ENCODE data around the gene RCOR2. TPM values are rescaled to one million over a fixed set of nuclear protein-coding genes. Genes with fewer than 3 reads are reported as not detected.

RCOR2 gene
- total and polyA plus RNA-seq, 2 of the 13 experiments (the other 11 are each of a cell fraction or from before 2014, with no cell fraction given): 8.3 to 8.5 TPM

DNA sequence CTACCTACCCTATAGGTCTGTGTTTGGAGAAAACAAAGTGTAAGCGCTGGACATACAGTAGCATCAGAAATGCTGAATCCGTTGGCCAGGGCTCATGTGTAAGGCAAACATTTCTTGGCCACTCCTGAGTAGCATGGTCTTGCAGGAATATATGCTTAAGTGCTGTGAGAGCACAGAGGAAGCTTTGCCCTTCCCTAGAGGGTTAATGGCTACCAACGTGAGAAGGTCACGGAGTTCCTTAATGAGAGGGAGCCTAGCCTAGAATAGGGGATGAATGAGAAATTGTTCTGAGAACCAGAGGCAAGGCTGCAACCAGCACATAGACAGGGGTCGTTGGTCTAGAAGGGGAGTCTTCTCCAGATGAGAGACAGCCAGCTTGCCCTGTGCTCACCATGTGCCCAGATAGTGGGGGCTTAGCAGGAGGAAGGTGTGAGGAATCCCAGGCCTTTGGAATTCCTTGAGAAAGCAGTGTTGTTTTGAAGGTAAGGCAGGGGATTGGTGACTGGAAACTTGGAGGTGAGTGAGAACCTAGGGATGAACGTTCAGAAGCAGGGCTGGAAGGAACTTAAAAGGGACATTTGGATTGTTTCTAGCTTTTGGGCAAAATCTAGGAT, 29.5 kb downstream of the RCOR2 start:
- Histone ChIP-seq H2AFZ (ENCODE audit: low read length) (no peak overlapping the region), H3K9ac (ENCODE audit: insufficient read depth, low read depth, low read length) (peak overlapping the region; percentile 80; the same call in 1 of the 2 replicates), H3K4me1 (ENCODE audit: insufficient read depth, low read length) (peaks cover 41% of the 10 kb centered on the region), H3K9me3 (ENCODE audit: low read length) (no peaks in the 10 kb centered on the region), H3K36me3 (replicated peaks in 1 of 2; ENCODE audit: control insufficient read depth in 1 of 2, insufficient read depth in 2 of 2, low read length in 2 of 2) (peaks cover 3 to 7% of the 10 kb centered on the region in 2 experiments; a peak in 2 of 5 replicates), H3K4me3 (replicated peaks in 1 of 3; ENCODE audit: insufficient read depth in 1 of 3, low read depth in 2 of 3, low read length in 3 of 3) (peak overlapping the region in 1 of 3 experiments; percentile 79; a peak in 1 of 6 replicates), H3K27me3 (ENCODE audit: control insufficient read depth in 1 of 2, insufficient read depth in 2 of 2, low read length in 2 of 2) (no peaks in the 10 kb centered on the region), H3K4me2 (ENCODE audit: low read depth, low read length) (peak overlapping the region; percentile 95), H3K79me2 (ENCODE audit: insufficient read depth, low read length) (peaks cover 39% of the 10 kb centered on the region), H4K20me1 (ENCODE audit: insufficient read depth, low read length) (0 out of 2 replicates have a peak, but pooled peaks cover 3% of the 10 kb centered on the region), H3K27ac (ENCODE audit: extremely low read length, insufficient read depth, low read length) (peak overlapping the region; percentile 92)
- in situ Hi-C loops (cut with HindIII; ENCODE audit: extremely low pct_ligation_motif_present, low pct_unique_long_range_greater_than_20kb): loop anchor here (5.0 kb wide), 1 partner anchor 50 kb away; the partner anchor contains the start of gene MARK2
- CTCF ChIA-PET (ENCODE audit: low intra/inter-chr PET ratio, low total read pairs): no interaction called here
- intact Hi-C loops (cut with micrococcal nuclease; ENCODE audit: unreplicated experiment): no loop called here
- BruUV-seq (replicated peaks): no TSS peak
- ATAC-seq (no peak), DNase-seq (ENCODE audit: low spot score) (no peak), FAIRE-seq (no peak)
- WGBS (ENCODE audit: low lambda C conversion rate): 51% methylated on average over 6 of the region's 6 CpGs
- POLR2A ChIA-PET: interaction anchor here (0.6 to 2.9 kb wide), 11 partner anchors 11 to 297 kb away, joined by 3 to 23 read pairs (median 6); partner anchors contain the start of genes MARK2 and RCOR2
- TF ChIP-seq CC2D1A (CRISPR knock-in tag; IDR thresholded peaks at IDR 0.05) (no peak), ZNF251 (CRISPR knock-in tag; IDR thresholded peaks at IDR 0.05) (no peak), RCOR2 (CRISPR knock-in tag; IDR thresholded peaks at IDR 0.05) (no peak), ARHGAP35 (CRISPR knock-in tag; IDR thresholded peaks at IDR 0.05; ENCODE audit: borderline replicate concordance) (no peak), MXI1 (IDR thresholded peaks at IDR 0.05; ENCODE audit: borderline replicate concordance, low read depth, low read length) (no peak)
- TF ChIP-seq, protein P1, sequence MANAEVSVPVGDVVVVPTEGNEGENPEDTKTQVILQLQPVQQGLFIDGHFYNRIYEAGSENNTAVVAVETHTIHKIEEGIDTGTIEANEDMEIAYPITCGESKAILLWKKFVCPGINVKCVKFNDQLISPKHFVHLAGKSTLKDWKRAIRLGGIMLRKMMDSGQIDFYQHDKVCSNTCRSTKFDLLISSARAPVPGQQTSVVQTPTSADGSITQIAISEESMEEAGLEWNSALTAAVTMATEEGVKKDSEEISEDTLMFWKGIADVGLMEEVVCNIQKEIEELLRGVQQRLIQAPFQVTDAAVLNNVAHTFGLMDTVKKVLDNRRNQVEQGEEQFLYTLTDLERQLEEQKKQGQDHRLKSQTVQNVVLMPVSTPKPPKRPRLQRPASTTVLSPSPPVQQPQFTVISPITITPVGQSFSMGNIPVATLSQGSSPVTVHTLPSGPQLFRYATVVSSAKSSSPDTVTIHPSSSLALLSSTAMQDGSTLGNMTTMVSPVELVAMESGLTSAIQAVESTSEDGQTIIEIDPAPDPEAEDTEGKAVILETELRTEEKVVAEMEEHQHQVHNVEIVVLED (CRISPR knock-in tag; IDR thresholded peaks at IDR 0.05; ENCODE audit: borderline replicate concordance): peak; percentile 4; the same call in 1 of the 2 replicates
- TF ChIP-seq, protein P2, sequence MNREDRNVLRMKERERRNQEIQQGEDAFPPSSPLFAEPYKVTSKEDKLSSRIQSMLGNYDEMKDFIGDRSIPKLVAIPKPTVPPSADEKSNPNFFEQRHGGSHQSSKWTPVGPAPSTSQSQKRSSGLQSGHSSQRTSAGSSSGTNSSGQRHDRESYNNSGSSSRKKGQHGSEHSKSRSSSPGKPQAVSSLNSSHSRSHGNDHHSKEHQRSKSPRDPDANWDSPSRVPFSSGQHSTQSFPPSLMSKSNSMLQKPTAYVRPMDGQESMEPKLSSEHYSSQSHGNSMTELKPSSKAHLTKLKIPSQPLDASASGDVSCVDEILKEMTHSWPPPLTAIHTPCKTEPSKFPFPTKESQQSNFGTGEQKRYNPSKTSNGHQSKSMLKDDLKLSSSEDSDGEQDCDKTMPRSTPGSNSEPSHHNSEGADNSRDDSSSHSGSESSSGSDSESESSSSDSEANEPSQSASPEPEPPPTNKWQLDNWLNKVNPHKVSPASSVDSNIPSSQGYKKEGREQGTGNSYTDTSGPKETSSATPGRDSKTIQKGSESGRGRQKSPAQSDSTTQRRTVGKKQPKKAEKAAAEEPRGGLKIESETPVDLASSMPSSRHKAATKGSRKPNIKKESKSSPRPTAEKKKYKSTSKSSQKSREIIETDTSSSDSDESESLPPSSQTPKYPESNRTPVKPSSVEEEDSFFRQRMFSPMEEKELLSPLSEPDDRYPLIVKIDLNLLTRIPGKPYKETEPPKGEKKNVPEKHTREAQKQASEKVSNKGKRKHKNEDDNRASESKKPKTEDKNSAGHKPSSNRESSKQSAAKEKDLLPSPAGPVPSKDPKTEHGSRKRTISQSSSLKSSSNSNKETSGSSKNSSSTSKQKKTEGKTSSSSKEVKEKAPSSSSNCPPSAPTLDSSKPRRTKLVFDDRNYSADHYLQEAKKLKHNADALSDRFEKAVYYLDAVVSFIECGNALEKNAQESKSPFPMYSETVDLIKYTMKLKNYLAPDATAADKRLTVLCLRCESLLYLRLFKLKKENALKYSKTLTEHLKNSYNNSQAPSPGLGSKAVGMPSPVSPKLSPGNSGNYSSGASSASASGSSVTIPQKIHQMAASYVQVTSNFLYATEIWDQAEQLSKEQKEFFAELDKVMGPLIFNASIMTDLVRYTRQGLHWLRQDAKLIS (CRISPR knock-in tag; IDR thresholded peaks at IDR 0.05): no peak

All from HepG2 (cell line).